ENCODE data around the gene NFE2L2.
"Not testable (repeated sequence)": the region's sequence is repeated elsewhere in the genome, so short reads cannot be mapped to it uniquely, and the experiment has no call there.

Gene NFE2L2

DNA sequence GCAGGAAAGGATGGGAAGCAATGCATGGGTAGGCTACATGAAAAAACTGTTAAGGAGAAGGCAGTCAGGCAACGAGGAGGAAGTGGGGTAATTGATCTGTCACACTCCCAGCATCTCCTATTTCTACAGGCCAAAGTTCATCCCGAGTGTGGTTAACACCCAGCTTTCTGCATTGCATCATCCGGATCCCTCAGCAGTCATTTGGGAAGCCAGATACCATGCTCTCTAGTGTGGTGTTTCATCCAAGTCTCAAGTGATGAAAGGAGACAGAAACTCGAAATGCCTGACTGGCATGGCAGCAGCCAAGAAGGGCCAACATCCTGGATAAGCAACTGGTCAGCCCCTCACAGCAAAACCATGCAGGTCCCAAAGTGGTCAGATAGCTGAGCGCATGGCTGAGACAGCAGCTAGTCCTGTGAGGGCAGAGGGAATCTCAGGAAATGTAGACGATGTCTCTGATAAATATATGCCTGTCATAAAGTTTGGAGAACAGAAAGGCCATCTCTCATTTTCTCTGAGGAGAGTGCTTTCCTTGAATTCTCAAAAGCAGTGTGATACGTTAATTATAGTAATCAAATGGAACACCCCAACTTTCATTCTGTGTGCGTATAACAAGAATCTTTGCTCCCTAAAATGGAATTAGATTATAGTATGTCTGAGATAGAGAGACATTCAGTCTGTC, 76.8 kb downstream of the NFE2L2 start:
- DNase-seq, result no peak

DNA sequence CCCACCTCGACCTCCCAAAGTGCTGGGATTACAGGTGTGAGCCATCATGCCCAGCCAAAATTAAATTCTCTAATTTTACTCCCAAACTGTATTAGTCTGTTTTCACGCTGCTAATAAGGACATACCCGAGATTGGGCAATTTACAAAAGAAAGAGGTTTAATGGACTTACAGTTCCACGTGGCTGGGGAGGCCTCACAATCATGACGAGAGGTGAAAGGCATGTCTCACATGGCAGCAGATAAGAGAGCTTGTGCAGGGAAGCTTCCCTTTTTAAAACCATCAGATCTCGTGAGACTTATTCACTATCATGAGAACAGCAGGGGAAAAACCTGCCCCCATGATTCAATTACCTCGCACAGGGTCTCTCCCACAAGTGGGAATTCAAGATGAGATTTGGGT, 78.5 kb downstream of the NFE2L2 start:
- DNase-seq, result not testable (repeated sequence)

DNA sequence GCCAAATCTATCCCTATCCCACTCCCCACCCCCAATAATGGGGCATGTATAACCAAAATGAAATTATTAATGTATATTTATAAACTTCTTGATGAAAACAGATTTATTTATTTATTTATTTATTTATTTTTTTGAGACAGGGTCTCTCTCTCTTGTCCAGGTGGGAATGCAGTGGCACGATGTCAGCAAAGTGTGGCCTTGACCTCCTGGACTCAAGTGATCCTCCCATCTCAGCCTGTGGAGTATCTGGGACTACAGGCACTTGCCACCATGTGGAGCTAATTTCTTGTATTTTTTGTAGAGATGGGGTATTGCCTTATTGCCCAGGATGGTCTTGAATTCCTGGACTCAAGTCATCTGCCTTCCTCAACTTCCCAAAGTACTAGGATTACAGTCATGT, 79.9 kb downstream of the NFE2L2 start:
- no peak for DNase-seq

DNA sequence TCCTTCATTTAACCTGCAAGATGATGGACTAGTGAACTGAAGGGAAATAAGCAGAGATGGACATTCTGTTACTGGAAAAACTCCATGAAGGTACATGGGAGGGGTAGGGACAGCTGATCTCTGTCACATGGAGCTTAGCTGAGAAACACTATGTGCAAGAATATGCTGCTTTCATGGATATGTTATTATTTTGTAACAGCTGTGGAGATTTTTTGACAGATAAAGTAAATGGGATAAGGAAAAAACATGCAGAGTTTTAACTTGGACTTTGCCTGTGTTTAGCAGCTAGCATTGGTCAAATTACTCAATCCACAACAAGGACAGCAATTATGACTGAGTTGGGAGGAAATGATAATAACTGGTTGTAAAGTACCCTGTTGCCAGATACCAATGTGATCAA, 80.7 kb downstream of the NFE2L2 start:
- DNase-seq, result no peak

Data from NCI-H2171 (cell line).